H54 (cell line): Measurements from ENCODE around the gene DOCK8.
A peak's percentile ranks its signal among the peaks of the same experiment; 100 is the strongest.

ENCODE experiments used
- DNase-seq: peaks from one replicate; pipeline ENCODE4 v3.0.0; 2011; ENCODE audit warnings: low spot score, mixed read lengths; ENCODE audit not compliant: insufficient read length
- FAIRE-seq: peaks from 3 replicates; lab custom pipeline; 2011; peaks lifted over from hg19 to GRCh38; lab: Jason Lieb, UNC
- POLR2A ChIP-seq: IDR thresholded peaks from 2 replicates; pipeline ENCODE4 v1.6.1; 2011; ENCODE audit warnings: low read depth, mild to moderate bottlenecking, low read length

DOCK8 gene

GRCh38 chr9:459491-460444 is 245.1 kb downstream of the DOCK8 start:
- no peak for TF ChIP-seq POLR2A
- FAIRE-seq (no peak), DNase-seq (no peak)

- DNase-seq (no peak), FAIRE-seq (no peak)
- TF ChIP-seq POLR2A: no peak
Observed at GRCh38 chr9:462121-462520, 247.5 kb downstream of the DOCK8 start.

GRCh38 chr9:462606-463005 is 247.9 kb downstream of the DOCK8 start:
- DNase-seq: no peak
- no peak for TF ChIP-seq POLR2A
- no peak for FAIRE-seq

DNA sequence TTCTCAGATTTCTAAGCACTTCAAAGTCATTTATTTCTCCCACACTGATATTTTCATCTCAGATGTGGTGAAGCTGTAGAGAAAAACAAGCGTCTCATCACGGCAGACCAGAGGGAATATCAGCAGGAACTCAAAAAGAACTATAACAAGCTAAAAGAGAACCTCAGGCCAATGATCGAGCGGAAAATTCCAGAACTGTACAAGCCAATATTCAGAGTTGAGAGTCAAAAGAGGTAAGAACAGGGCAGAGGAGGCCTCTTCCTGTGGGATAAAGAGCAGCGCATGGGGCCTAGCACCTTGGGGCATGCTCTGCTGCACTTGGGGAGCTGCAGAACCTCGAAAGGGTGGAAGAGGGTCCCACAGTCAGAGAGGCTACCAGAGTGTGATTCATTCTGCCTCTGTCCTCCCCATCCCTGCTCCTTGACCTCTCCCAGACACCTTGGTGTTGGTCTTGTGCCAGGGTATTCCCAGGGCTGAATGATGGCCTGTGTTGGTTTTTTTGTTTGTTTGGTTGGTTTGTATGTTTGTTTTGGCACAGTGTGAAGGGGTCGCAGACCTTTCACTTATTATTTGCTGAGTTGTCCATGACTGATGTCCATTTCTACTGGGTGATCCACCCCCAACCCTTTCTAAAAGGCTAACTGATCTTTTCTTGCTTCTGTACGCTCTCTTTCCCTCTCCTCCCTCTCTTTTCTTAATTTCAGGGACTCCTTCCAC is 248.9 kb downstream of the DOCK8 start:
- no peak for TF ChIP-seq POLR2A
- DNase-seq (no peak), FAIRE-seq (no peak)

- DNase-seq (no peak), FAIRE-seq (no peak)
- no peak for TF ChIP-seq POLR2A
Observed at GRCh38 chr9:466747-467146, 252.1 kb downstream of the DOCK8 start.

GRCh38 chr9:468766-469426 is 254.2 kb downstream of the DOCK8 start:
- no peak for FAIRE-seq
- TF ChIP-seq POLR2A: no peak
- DNase-seq: no peak

GRCh38 chr9:469672-470551 is 255.2 kb downstream of the DOCK8 start:
- FAIRE-seq (no peak), DNase-seq (no peak)
- TF ChIP-seq POLR2A: peak; percentile 31; the same call in 1 of the 2 replicates

- TF ChIP-seq POLR2A: no peak
- DNase-seq (no peak), FAIRE-seq (no peak)
Observed at GRCh38 chr9:470552-471194, 256.0 kb downstream of the DOCK8 start.

- DNase-seq (no peak), FAIRE-seq (no peak)
- no peak for TF ChIP-seq POLR2A
Observed at GRCh38 chr9:471320-471719, 256.7 kb downstream of the DOCK8 start.

DNA sequence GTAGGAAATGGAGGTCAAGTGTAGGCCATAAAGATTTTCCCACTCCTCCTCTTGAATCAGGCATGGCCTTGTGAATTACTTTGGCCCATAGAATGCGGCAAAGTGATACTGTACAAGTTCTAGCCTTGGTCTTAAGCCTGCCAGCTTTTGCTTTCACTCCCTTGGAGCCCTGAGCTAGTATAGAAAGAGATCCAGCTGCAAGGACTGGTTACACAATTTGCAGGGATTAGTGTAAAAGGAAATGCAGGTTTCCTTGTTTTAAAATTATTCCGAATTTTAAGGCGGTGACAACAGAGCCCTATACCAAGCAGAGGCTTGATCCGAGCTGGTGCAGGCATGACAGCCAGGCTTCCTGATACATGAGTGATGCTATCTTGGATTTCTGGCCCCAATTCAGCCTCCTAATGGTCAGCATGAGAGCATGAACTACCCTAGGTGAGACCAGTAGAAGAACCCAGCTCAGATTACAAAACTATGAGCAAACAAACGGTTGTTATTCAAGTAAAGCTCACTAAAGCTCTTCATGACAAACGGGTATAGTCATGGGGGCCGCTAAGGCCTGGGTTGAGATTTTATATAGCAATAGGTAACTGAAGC is 257.9 kb downstream of the DOCK8 start:
- FAIRE-seq: no peak
- no peak for TF ChIP-seq POLR2A

DNA sequence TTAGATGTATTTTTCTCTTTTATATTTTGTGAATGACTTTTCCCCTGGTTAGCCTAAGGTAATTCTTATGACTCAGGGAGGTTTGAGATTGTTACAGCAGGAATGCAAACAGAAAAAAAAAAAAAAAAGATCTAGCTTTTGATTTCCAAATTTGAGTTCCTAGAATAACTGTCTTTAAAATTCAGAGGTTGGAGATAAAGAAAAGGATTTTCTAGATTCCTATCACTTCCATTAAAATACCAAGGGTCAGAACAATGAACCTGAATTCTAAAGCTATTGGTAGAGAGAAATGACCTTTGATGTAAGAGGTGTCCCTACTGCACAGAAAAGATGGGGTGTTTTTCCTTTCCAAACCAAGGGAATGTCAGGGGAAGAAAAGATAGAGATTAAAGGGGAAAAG is 262.5 kb downstream of the DOCK8 start:
- FAIRE-seq (no peak), DNase-seq (no peak)
- no peak for TF ChIP-seq POLR2A

More for the DNA sequence above, 257.9 kb downstream of the DOCK8 start:
- no peak for DNase-seq

DNA sequence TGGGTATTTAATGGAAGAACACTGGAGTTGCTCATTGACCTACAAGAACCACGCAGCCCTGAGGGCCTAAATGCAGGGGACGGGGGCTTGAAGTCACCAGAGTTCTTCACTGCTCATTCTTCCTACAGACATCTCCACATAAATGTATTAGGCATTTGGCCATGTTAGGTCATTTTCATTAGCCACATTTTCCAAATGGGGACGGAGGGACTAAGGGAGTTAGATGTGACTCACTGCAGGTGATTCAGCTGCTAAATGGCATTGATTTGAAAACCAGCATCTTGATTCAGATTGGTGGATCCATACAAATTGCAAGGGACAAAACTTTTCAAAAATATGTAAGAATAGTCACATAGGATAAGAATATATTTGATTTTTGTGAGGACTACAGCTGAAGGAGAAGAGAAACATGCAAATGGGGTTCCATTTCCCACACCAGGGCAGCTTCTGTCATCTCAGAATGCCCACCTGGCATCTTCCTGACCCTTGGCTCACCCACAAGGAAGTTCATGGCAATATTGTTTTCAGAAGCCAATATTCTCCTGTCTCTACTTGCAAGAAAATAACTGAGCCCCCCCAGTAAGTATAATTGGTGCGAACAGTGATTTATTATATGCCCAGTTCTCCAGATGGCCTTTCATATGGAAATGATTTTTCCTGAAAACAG is 264.8 kb downstream of the DOCK8 start:
- FAIRE-seq: no peak
- DNase-seq: no peak
- no peak for TF ChIP-seq POLR2A
